Measurements from ENCODE around the gene GBE1. TPM values are rescaled to one million over a fixed set of nuclear protein-coding genes. Genes with fewer than 3 reads are reported as not detected.

The GBE1 gene
- total RNA-seq, 1 experiment from 2014 or later, result 9.2 TPM

- POLR2A ChIA-PET, result no interaction called here
- CTCF ChIA-PET, result no interaction called here
Measured at GRCh38 chr3:81602781-81603180, 158.7 kb downstream of the GBE1 start.

More at GRCh38 chr3:81602781-81603180, 158.7 kb downstream of the GBE1 start:
- DNase-seq (ENCODE audit: low spot score), result no peak
- no peaks in the 10 kb centered on the region for H3K36me3 Mint-ChIP-seq
- H3K9me3 Mint-ChIP-seq, result no peaks in the 10 kb centered on the region
- TF ChIP-seq HMGA2 (CRISPR knock-in tag; IDR thresholded peaks at IDR 0.05), result no peak
- TF ChIP-seq RORB (CRISPR knock-in tag; IDR thresholded peaks at IDR 0.05), result no peak
- no peak for TF ChIP-seq SOX15 (CRISPR knock-in tag; IDR thresholded peaks at IDR 0.05)
- TF ChIP-seq ZNF396 (CRISPR knock-in tag; IDR thresholded peaks at IDR 0.05; ENCODE audit: borderline replicate concordance), result no peak
- no peak for TF ChIP-seq ZNF281 (CRISPR knock-in tag; IDR thresholded peaks at IDR 0.05)
- no peak for TF ChIP-seq IRF1 (CRISPR knock-in tag; IDR thresholded peaks at IDR 0.05)
- TF ChIP-seq PRDM15 (CRISPR knock-in tag; IDR thresholded peaks at IDR 0.05), result no peak
- no peak for TF ChIP-seq ZNF232 (CRISPR knock-in tag; IDR thresholded peaks at IDR 0.05)
- TF ChIP-seq CTCF (IDR thresholded peaks at IDR 0.05), result no peak
- no peak for TF ChIP-seq KAT7 (CRISPR knock-in tag; IDR thresholded peaks at IDR 0.05; ENCODE audit: borderline replicate concordance)
- TF ChIP-seq NR2C2 (CRISPR knock-in tag; IDR thresholded peaks at IDR 0.05), result no peak
- no peak for TF ChIP-seq MLX (CRISPR knock-in tag; IDR thresholded peaks at IDR 0.05)
- no peak for TF ChIP-seq MAX (CRISPR knock-in tag; IDR thresholded peaks at IDR 0.05)
- TF ChIP-seq CDX4 (CRISPR knock-in tag; IDR thresholded peaks at IDR 0.05; ENCODE audit: borderline replicate concordance), result no peak
- TF ChIP-seq RELA (CRISPR knock-in tag; IDR thresholded peaks at IDR 0.05; ENCODE audit: borderline replicate concordance), result no peak
- H3K27me3 Mint-ChIP-seq (ENCODE audit: low read depth), result no peaks in the 10 kb centered on the region
- H3K27ac Mint-ChIP-seq, result no peak overlapping the region
- no peak overlapping the region for H3K4me3 Mint-ChIP-seq
- ATAC-seq, result no peak
- no peaks in the 10 kb centered on the region; the same call in 1 of the 2 replicates for H3K4me1 Mint-ChIP-seq
